Middle frontal gyrus (tissue), 1 donor: ENCODE measurements around the gene CD164L2.
A peak's percentile ranks its signal among the peaks of the same experiment; 100 is the strongest.
"Not testable (repeated sequence)": the region's sequence is repeated elsewhere in the genome, so short reads cannot be mapped to it uniquely, and the experiment has no call there.

Source experiments
- DNase-seq: peaks from one replicate; pipeline ENCODE4 v3.0.0-alpha.2; 2015; ENCODE audit warnings: low spot score; ENCODE audit errors: extremely low spot score

Gene CD164L2

DNA sequence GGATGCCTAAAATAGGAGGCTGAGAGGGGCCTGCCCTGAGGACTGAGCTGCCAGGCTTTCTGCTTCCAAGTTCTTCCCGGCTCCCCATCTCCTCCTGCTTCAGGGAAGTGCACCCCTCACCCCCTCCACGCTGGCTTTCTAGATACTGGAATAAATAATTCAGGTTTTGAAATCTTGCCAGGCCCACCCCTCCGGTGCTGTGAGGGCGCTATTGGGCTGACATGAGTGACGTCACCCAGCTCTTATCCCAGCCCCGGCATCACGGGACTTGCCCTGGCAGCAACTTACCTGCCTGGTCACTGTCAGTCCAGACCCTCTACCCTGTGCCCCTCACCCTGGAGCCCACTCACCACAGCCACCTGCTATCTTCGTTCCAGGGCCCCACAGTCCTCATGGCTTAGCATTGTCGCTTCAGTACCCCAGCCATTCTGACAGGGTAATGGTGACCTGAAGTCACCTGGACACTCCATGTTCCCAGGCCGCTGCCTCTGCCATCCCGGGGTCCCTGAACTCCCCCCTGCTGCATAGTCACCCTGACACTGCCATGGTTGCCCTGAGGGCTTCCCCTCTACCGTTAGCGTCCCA, 8.5 kb upstream of the CD164L2 start:
- peak; percentile 31 for DNase-seq

DNA sequence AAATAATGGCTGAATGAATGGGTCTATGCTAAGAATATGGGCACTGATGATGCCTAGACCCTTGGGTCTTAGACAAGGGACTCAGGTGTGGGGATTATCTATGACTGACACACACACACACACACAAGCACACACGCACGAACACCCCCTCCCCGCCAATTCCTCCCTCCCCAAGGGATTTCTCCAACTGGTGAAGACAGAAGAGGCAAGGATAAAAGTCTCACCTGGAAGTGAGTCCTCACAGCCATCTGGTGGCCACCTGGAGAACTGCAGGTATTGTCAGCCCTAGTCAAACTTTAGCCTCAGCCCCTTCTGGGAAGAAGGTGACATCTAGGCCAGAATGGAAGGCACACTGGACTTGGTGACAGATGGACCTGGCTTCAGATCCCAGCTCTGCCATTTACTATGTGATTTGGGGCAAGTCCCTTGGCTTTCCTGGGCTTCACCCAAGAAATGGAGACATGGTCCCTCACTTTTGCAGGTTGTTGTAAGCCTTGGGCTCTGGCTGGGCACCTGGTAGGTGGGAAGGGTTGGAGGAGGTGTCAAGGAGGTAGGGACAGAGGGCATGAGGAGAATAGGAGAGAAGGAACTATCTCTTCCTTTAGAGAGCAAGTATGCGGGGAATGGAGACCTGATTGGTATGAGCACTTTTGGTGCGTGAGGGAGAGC, 5.3 kb upstream of the CD164L2 start:
- no peak for DNase-seq

DNA sequence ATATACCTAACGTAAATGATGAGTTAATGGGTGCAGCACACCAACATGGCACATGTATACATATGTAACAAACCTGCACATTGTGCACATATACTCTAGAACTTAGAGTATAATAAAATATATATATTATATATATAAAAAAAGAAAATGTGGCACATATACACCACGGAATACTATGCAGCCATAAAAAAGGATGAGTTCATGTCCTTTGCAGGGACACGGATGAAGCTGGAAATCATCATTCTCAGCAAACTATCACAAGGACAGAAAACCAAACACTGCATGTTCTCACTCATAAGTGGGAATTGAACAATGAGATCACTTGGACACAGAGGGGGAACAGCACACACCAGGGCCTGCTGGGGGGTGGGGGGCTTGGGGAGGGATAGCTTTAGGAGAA, 1.7 kb upstream of the CD164L2 start:
- DNase-seq, result not testable (repeated sequence)

DNA sequence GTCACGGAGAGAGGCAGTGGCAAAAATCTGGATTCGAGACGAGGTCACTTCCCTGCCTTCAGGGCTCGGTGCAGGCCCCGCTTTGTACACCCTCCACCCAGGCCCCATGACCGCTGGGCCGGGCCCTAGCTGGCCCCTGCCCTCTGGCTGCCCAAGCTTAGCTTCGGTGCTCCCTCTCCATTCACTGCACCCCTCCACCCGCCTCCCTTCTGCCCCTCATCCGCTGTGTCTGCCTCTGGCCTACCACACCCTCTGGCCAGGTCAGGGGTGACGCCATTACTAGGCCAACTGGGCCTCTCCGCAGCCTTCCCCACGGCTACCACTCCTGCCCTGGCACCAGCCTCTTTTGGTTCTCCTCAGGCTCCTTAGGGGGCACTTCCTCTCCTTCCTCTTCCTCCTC, 528 bp upstream of the CD164L2 start:
- no peak for DNase-seq

DNA sequence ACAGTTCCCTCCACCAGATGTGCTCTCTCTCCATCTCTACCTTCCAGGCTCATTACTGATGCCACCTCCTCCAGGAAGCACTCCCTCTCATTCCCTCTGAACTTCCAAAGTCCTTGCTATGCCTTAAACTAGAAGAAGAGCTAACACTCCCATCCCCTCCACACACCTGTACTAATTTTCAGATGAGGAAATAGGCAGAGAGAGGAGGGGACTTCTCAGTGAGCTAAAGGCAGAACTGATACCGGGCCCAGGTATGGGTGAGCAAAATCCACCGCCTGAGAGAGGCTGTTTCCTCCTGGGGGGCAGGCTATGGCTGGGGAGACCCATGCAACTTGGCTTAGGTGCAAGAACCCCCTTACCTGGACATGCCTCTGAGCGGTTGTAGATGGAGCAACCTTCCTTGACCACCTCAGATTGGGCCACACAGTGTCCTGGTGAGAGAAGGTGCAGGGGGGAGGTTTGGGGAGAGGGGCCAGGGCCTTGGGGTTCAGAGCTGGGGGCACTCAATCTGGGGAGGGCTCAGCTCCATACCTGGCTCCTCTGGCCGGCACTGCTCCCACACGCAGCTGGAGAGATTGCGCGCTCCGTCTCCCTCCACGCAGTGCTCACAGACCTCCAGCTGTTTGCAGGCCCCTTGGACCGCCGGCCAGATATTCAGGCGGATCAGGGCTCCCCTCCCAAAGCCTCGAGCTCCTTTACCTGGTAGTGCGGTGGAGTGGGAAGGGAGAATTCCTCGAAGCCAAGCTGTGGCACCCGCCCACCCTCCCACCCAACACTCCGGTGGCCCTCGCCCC, 967 bp downstream of the CD164L2 start:
- DNase-seq, result no peak

DNA sequence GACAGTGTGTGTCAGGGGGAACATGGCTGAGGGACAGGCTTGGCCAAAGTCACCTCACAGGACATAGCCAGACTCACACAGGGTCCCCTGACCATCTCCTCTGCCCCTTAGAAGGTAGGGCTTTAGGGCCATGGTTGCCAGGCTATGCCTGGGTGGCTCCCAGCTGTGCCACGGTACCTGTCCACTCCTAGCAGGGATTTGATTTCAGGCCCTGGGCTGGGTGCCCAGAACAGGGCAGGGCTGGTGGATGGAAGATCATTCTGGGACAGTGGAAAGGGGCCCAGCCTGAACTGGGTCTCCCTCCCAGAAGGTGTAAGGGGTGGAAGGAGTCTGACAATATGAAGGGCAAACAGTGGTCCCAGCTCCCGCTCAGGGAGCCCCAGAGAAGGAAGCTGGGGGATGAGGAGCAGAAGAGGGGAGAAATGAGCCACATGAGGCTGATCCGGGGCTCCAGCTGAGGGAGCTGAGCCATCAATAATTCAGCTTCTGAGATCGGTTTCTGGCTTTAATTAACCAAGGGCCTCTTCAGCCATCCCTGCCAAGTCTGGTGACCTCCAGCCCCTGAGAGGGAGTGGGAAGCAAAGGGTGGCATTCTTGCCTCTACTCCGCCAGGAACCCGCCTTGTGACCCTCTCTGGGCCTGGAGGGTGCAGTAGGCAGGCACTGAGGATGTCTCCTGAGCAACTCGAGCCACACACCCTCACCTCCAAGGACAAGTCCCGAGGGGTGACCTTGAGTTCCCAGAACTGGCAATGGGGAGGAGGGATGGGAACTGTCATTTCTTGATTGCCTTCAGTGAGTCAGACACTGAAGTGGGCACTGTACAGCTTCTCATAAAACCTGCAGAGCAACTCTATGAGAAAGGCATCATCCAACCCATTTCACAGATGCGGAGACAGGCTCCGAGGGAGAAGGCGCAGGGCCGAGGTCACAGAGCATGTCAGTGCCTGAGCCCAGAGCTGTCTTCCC, 2.1 kb downstream of the CD164L2 start:
- no peak for DNase-seq

DNA sequence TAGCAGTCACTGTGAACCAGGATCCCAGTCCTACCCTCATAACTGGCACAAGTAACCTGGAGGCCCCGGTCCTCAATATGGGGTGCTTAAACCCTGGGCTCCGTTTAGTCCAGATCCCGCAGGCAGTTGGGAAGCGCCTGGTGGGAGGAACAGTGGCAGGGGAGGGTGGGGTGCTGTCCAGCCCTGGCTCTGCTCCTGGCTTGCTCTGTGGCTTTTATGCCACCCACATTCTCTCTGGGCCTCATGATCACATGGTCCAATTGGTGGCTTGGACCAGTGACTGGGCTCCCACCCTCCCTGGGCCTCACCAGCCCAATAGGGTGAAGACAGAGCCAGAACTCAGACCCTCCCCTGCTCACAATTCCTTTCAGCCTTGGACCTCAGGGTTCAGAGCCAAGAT, 2.9 kb downstream of the CD164L2 start:
- DNase-seq, result no peak

DNA sequence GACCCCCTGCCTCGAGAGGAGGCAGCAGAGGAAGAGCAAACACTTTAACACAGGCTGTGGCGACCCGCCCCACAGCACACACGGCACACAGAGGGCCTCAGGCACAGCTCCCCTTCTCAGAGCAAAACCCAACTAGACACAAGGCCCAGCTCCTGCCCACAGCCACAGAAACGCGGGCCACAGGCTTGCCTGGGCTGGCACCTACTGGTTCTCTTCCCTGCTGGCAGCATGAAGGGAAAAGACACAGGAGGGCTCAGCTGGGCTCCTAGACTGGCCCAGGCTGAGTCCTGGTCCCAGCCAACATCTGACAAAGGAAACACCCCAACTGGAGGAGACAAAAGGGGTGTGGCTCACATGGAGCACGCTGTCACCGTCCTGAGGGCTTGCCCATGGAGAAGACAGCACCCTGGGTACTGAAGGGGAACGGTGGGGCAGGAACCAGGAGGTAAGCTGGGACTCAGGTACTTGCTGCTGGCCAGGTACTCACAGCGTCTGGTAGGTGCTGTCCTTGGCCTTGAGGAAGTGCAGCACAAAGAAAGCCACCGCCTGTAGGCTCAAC, 3.5 kb downstream of the CD164L2 start:
- DNase-seq, result no peak

DNA sequence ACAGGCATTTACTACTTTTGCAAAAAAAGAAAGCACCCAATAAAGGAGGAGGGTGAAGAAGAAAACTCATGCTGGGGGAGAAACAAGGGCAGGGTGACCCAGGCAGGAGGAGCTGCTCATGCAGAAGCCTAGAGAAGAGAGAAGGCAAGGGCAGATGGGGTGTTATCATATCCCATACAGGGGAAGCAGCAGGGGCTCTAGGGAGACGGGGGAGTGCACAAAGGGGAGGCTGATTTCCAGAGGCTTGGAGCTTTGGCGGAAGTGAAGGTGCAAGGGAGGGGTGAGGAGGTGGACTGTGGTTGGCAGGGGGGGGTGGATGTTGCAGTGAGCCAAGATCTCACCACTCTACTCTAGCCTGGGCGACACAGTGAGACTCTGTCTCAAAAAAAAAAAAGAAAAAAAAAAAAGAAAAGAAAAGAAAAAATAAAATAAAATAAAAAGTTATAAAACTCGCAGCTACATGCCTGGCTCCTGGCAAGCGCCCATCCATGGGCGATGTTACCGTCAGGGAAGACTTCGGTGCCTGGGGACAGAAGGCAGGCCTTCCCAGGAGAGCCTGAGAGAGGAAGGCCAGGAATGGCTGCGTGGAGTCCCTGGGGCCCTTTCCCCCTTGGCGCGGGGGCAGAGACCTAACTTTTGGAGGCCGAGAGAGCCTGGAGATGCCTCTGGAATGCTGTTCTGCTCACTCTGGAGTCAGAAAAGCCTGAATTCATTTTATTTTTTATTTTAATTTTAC, 5.2 kb downstream of the CD164L2 start:
- no peak for DNase-seq

DNA sequence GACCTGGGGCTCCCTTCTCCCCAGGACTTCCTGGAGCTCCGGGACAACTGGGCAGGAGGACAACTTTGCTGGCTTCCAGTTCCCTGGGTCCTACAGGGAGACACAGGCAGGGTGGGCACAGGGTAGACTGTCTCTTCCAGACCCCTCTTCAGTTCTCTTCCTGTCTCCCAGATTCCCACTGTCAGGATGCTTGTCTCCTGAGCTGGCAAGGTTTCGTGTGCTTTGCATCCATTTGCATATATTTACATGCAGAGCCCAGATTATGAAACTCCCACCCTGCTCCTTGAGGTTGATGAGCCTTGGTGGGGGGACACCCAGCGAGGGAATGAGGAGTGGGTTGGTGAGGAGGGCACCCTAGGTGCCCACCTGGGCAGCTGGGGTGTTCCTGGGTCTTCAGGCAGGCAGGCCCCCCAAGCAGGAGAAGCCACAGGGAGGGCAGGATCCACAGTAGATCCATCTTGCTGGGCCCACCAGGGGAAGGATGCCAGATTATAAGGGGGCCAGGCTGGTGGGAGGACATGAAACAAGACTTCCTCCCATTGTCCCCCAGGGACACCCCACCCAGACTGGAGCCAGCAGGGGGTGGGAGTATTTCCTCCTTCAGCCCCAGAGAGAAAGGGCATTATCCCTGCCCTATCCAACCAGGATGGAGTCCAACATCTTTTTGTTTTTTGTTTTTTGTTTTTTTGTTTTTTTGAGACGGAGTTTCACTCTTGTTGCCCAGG, 8.6 kb downstream of the CD164L2 start, which contains the start of gene FCN3:
TSS of gene FCN3 (minus strand) at position 463 of the 725 bp plus-strand sequence. CDS start at position 457, 6 bp downstream.
- DNase-seq, result no peak

DNA sequence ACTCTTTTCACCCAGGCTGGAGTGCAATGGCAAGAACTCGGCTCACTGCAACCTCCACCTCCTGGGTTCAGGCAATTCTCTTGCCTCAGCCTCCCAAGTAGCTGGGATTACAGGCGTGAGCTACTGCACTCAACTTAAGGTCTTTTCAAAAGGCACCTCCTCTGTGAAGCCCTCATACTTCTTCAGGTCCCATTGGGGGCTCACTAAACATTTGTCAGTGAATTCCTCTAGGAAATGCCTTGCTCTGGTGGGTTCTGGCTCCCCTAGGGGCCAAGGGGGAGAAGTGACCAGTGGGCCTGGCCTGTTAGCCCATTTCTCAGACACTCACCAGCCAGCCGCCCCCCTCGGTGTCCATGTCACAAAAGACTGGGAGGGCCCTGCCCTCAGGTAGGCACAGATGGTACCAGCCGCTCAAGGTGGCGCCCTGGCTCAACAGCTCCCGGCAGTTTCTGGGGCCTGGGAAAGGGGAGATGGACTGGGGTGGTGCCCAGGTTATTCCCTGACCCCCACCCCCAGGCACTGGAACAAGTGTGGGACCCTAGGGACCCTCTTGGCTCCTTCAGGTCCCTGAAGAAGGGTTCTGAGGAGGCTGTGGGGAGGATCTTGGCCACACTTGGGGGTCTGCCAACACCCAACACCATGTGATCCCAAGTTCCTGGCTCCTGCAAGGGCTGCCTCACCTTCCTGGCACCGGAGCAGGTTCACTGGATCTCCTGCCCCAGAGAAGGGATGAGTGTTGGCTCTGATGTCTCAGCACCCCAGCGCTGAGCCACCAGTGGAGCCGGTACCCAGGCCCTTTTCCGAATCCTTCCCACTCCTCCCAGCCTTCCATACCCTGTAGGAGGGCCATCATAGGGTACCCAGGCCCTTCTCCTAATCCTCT, 10.1 kb downstream of the CD164L2 start:
- DNase-seq, result no peak

DNA sequence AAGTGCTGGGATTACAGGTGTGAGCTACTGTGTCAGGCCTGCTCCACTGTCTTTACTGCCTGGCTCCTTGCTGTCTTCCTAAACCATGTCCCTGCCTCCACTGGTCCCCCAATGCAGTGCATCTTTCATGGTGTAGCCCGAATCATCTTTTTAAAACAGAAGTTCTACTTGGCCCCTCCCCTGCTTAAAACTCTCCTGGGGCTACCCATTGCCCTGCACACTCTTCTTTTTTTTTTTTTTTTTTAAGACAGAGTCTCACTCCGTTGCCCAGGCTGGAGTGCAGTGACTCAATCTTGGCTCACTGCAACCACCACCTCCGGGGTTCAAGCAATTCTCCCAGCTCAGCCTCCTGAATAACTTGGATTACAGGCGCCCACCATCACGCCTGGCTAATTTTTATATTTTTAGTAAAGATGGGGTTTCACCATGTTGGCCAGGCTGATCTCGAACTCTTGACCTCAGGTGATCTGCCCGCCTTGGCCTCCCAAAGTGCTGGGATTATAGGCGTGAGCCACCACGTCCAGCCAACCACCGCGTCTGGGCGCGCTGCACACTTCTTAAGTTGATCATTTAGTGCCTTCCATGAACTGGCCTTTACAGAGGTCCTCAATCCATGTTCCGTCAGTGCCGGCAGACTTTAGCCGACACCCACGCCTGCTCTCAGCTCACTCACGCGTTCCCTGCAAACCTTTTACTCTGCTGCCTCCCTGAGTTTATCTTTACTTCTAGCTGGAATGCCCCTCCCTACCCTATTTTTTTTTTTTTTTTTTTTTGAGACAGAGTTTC, 10.9 kb downstream of the CD164L2 start:
- no peak for DNase-seq

DNA sequence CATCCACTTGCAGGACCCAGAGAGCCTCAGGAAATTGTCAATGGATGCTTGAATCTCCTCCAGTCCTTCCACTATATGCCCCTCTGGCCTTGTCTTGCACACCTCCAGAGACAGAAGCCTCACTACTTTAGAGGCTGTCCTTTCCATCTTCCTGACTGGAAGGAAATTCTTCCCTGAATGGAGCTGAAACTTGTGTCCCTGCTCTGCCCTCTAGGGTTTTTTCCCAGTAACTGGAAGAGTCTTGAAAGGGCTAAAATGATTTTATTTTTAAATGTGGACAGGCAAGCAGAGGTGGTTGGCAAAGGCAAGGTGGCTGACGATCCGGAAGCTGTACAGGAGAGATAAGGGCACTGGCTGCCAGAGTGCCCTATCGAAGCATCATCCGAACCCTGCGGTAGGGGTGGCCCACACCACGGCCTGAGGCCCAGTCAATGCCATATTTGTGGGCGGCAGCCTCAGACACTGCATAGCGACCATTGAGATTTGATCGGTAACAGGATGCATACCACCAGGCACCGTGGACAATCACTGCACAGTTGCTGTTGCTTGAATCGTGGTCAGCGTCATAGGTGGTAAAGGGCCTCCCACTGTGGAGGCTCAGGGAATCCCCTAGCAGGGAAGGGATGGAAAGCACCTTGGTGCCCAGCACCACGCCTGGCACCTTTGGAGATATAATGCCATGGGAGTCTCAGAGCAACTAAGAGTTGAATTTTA, 14.1 kb downstream of the CD164L2 start:
- no peak for DNase-seq

DNA sequence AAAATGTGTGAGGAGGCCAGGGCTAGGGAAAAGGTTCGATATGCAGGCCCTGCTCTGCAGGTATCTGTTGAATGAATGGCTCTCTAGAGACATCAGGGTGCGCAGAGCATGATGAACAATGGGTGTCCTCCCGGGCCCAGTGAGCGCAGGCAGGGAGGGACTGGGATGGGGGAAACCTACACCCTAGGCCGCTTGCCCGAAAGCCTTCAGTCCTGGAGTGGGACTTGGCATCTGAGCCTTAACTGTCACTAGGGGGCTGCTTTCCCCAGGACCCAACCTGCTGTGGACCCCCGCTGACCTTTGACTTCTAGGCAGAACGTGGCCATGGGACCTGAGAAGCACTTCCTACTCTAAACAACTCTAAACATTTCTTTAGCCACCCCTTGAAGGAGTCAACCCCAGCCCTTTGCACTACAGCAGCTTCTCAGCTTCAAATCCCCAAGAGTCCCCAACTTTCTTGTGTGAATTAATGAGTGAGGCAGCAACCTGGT, 15.9 kb downstream of the CD164L2 start:
- DNase-seq, result no peak

DNA sequence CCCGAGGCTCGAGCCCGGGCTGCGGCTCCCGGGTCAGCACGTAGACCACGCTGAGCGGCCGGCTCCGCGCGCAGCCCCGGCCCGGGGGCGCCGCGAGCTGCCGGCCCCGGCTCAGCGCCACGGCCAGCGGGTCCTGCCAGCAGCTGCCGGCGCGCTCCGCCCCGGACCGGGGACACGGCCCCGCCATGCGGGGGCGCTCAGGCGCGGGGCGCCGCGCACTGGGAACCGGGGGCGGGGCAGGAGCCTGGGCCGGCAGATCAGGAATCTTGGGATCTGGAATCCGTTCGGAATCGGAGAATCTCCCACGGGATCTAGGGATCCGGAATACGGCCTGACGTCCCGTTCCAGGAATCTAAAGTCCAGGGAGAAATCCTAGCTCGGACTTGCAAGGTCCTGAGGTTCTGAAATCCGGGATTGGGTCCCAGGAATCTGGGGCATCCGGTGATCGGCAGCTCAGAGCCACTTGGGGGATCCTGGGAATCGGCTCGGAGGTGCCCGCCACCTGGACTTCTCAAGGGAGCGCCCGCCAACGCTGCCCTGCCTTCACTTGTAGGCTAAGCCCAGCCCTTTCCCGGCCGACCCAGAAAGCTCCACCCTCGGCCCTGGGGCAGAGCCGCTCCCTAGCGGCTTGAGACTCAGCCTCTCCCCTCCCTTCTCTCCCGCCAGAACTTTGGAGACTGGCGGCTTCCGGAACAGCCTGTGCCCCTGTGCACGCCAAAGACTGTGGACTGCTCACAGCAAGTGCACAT, 16.5 kb downstream of the CD164L2 start, which contains the start of gene MAP3K6:
TSS of gene MAP3K6 (minus strand) at position 551 of the 749 bp plus-strand sequence. CDS start at position 187, 364 bp downstream.
- DNase-seq, result no peak

DNA sequence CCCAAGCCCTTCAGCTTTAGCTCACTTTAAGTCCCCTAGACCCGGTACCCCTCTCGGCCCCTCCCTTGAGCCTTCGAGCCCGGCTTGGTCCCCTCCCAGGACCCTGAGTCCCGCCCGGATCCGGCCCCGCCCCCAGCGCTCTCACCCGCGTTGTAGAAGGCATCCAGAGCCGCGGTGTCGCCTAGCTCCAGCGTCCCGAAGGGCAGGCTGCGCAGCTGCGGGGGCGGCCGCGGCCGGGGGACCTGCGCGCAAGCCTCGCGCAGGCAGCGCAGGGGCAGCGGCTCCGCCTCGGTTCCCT, 17.1 kb downstream of the CD164L2 start:
- no peak for DNase-seq
